Stimulated activated CD4-positive, alpha-beta T cell treated with anti-CD3 and anti-CD28 coated beads, Interleukin-12 subunit alpha, Interleukin-12 subunit beta, amount 100 ng/mL, for 48 hours (primary cell): ENCODE results near the gene IQSEC1.
"Not testable (repeated sequence)": the region's sequence is repeated elsewhere in the genome, so short reads cannot be mapped to it uniquely, and the experiment has no call there.

ENCODE experiments used
- DNase-seq, 3 donors: peaks; one replicate each; pipeline ENCODE4 v3.0.0-alpha.2; 2020; ENCODE audit warnings: low read depth in 2 of 3, low spot score in 1 of 3

IQSEC1 gene

GRCh38 chr3:12882336-12883310 lies 190.6 kb downstream of the IQSEC1 start:
- DNase-seq: no peak

DNA sequence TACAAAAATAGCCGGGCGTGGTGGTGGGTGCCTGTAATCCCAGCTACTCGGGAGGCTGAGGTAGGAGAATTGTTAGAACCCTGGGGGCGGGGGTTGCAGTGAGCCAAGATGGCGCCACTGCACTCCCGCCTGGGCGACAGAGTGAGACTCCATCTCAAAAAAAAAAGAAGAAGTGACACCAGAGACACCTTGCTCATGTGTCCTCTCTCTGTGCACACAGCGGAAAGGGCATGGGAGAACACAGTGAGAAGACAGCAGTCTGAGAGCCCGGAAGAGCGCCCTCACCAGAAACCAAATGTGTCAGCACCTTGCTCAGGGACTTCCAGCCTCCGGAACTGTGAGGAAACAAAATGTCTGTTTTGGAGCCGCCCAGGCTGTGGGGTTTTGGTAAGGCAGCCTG lies 191.4 kb downstream of the IQSEC1 start:
- DNase-seq: not testable (repeated sequence)

DNA sequence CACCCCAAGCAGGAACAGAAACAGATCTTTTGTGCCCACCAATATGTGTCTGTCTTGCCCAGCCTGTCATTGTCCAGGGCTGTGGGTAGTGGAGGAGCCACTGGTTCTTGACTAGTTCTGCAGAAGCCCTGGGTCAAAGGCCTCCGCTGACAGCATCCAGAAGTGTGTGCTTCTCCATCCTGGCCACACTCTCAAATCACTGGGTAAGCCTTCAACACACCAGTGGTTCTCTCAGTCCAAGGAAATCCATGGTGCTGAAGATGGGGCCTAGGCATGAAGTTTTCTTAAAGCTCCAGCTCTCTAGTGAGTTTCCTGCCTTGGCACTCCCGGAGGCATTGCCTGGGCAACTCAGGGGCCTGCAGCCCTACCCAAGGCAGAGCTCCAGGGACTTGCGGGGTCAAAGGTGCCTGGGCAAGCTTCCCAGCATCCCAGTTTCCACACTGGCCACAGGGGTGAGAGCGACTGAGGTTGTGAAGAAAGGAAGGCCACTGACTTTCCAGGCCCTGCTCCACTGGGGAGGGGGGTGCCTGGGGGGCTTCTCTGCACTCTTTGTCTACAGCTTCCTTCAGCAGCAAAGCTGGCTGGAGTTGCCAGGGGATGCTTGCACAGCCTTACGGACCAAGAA lies 193.9 kb downstream of the IQSEC1 start:
- no peak for DNase-seq

DNA sequence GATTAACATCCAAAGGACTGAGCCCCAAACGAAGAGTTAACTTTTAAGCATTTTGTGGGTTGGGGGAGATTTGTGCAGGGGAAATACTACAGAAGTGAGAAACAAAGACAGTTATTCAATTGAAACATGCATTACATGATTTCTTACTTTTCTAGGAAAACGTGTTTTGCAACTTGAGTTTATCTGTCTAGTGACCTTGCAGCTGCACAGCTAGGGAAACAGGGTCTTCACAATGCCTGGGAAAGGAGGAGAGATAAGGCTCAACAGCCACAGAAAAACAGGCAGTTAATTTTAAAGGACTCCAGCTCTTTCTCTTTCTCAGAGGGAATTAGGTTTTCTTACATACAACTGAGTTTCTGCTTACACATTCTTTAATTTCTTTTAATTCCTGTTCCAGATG lies 194.5 kb downstream of the IQSEC1 start:
- DNase-seq: not testable (repeated sequence)

- no peak for DNase-seq
Observed at GRCh38 chr3:12878141-12878574, 195.1 kb downstream of the IQSEC1 start.

DNA sequence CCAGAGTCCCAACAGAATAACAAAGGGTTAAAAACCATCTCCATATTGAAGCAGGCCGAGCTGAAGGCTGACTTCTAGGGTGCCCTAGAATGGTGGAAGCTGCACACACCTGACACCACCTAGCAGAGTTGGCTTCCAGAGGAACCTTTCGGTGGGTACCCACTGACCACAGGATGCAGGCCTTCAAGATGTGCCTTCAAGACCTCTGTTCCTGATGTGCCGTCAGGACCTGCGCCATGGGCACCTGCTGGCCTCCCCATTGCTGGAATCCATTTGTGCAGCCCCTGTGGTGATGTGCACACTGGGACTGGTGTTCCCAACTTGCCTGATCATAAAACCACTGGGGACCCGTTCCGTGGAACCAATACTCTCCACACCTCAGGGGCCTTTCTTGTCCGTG lies 196.2 kb downstream of the IQSEC1 start:
- no peak for DNase-seq

- no peak for DNase-seq
Observed at GRCh38 chr3:12875857-12876836, 197.1 kb downstream of the IQSEC1 start.

DNA sequence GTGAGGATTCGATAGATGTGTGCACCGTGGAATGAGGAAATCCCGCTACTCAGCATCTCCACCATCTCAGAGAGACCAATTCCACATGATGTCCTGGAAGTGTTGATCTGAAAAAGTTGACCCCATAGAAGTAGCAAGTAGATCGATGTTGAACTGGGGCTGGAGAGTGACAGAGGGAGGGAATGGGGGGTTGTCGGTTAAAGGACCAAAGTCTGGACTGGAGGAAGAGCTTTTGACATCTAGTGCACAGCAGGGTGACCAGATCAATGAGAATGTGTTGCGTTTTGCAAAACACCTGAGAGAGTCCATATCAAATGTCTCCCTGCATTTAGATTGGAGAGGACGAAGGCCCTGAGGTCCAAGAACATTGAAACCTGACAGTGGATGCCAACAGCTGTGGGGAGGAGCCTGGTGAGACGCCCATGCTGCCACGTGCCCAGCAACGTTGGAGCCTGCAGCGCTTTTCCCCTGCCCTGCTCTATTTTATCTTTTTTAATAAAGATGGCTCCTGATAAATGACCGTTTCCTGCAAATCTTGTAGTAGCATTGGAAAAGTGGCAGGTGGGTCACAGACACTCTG lies 201.7 kb downstream of the IQSEC1 start:
- DNase-seq: no peak

- DNase-seq: no peak
Observed at GRCh38 chr3:12870942-12871341, 202.3 kb downstream of the IQSEC1 start.

DNA sequence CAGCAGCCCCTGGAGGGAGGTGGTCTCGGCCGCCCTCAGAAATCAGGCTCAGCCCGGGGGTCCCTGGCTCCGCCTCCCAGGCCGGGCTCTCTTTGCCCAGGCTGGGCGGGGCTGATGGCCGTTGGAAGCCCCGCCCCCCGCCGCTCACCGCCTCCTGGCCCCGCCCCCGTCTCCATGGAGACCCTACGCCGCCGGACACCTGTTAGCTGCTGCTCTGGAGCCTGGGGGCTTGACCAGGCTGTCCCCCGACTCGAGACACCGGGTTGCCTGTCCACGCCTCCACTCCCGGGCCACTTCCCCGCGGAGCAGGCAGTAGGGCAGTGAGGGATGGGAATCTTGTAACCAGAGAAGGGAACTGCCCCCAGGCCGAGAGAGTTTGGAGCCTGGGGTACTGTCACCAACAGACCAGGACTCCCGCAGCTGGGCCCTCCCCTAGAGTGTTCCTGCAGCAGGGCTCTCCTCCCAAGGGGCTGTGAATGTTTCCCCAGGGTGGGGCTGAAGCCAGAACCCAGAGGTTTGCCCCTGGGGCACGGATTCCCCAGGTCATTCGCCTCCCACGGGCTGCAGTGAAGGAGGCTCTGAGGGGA lies 204.1 kb downstream of the IQSEC1 start:
- peak in 2 of 3 donors; percentile 20 to 34 for DNase-seq

DNA sequence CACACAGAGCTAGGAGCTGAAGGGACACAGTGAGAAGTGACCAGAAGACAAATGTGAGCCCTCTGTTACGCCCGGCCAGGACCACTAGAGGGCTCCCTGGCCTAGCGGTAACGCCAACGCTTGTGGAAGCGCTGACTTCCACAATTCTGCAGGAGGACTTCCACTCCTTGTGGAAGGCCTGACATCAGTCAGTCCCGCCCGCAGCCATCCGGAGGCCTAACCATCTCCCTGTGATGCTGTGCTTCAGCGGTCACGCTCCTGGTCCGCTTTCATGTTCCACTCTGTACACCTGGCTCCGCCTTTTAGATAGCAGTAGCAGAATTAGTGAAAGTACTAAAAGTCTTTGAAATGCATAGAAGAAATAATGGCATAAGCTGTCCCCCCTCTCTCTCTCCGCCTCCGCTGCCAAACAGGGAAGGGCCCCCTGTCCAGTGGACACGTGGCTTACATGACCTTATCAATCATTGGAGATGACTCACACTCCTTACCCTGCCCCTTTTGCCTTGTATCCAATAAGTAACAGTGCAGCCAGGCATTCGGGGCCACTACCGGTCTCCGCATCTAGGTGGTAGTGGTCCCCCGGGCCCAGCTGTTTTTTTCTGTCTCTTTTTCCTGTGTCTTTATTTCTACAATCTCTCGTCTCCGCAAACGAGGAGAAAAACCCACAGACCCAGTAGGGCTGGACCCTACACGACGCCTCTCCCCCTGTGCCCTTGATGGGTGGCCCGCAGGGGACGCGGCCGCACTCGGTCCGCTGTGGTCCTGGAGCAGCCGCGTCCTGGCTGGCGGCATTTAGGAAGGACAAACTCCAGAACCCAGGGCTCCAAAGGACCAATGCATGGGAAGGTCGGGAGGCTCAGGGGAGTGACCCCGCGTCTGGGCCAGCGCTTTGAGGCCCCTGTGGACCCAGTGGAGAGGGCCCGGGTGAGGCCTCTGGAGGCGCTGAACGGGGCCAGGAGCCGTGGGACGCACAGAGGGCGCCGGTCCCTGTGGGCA lies 204.9 kb downstream of the IQSEC1 start:
- DNase-seq: peak; percentile 46 to 64 (median 58)

GRCh38 chr3:12866836-12867235 lies 206.4 kb downstream of the IQSEC1 start:
- no peak for DNase-seq

DNA sequence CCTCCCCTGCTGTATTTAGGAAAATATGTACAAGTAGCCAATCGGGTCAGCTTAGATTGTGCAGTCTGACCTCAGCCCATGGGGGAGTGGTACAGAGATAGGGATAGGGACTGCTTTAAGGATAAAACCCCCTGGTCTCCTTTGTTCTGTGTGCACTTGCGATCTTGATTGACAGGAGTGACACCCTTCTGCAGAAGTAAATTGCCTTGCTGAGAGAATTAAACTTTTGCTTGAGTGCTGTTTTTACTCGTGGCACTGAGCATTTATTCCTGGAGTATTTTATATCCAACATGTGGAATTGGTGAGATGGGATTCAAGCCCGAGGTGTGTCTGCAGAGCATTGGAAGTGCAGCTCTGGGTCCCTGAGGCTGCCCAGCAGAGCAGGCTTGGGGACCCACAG lies 208.0 kb downstream of the IQSEC1 start:
- no peak for DNase-seq

GRCh38 chr3:12862387-12862786 lies 210.8 kb downstream of the IQSEC1 start:
- DNase-seq: no peak

DNA sequence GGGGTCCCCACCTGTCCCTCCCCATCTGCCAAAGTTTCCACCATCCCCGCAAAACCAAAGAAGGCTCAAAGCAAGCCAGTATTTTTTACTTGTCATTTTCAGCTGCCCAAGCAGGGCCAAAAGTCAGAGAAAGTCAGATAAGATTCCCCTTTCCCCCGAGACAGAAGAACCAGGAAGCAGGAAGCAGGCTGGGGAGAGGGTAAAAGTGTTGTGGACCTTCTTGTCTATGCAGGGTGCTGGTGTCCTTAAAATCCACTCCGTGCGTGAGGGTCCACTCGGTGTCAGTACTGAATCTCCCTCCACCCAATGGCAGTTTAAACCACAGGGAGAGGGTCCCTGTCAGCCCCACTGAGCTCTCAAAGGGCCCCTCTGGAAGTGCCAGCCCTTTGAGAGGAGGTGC lies 211.6 kb downstream of the IQSEC1 start:
- no peak for DNase-seq

DNA sequence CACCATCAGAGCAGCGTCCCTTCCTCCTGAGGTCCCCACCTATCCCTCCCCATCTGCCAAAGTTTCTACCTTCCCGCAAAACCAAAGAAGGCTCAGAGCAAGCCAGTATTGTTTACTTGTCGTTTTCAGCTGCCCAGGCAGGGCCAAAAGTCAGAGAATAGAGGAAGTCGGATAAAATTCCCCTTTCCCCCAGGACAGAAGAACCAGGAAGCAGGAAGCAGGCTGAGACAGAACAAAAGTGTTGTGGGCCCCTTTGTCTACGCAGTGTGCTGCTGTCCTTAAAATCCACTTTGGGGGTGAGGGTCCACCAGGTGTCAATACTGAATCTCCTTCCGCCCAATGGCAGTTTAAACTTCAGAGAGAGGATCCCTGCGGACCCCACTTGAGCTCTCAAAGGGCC lies 213.4 kb downstream of the IQSEC1 start:
- no peak for DNase-seq

- DNase-seq: no peak
Observed at GRCh38 chr3:12856626-12857025, 216.6 kb downstream of the IQSEC1 start.

GRCh38 chr3:12854565-12854964 lies 218.7 kb downstream of the IQSEC1 start:
- DNase-seq: no peak

DNA sequence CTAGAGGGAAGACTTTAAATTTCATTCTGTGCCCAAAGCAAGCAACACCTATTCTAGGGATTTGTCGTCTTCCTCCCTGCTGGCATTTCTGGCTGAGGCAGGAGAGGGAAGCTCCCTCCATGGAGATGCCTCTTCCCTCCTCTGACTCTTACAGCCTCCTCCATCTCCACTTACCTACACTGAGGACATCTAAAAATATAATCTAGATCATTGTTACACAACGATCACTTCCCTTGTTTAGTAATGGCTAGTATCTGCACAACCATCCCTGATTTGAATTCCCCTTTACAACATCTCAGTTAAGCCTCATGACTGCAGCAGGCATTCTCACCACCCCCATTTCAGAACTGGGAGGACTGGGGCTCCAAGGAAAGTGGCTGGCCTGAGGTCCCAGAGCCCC lies 219.4 kb downstream of the IQSEC1 start:
- not testable (repeated sequence) for DNase-seq
